Subcutaneous adipose tissue (tissue), 4 donors: ENCODE results near the gene TREX2. TPM values are rescaled to one million over a fixed set of nuclear protein-coding genes. Genes with fewer than 3 reads are reported as not detected.

Source experiments
- total RNA-seq, 4 donors: library from RNA; depleted of rRNA; stranded (reverse); fragments of >200 nt; gene quantifications; one replicate each; pipeline ENCODE4 v1.1.0, GENCODE V29; 2016
- TF ChIP-seq, protein P1 (sequence below): fragments of 450-650 bp; IDR thresholded peaks from one replicate; pipeline ENCODE4 v1.5.1; 2016; ENCODE audit warnings: low read depth, mild to moderate bottlenecking, control low read depth, antibody characterized with exemption, moderate library complexity

TREX2 gene
- total RNA-seq, 4 donors from 2014 or later = 1.1 to 2.8 (median 2.4) TPM; not detected in 1

DNA sequence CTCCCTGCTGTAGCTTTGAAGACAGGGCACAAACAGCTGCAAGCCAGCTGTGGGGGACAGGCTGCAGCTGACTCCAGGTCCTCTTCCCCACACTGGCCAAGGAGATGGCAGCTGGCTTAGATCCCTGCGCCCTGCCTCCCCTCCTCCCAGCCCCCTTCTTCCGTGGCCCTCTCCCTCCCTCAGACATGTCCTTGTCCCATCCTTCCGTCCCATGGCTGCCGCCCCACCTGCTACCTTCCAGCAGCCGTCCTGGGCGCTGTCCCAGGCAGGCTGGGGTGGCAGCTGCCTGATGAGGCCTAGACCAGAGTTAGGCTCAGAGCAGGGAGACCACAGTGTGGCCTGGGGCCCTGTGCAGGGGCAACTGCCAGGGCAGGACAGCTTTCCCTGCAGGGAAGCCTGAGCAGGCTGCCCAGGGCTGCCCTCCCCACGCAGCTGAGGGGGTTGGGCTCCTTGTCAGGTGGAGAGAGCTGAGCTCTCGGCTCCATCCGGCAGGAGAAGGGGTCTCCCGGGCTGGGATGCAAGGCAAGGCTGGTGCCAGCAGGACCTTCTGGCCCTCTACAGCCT lies 45.6 kb upstream of the TREX2 start:
- TF ChIP-seq, protein P1, sequence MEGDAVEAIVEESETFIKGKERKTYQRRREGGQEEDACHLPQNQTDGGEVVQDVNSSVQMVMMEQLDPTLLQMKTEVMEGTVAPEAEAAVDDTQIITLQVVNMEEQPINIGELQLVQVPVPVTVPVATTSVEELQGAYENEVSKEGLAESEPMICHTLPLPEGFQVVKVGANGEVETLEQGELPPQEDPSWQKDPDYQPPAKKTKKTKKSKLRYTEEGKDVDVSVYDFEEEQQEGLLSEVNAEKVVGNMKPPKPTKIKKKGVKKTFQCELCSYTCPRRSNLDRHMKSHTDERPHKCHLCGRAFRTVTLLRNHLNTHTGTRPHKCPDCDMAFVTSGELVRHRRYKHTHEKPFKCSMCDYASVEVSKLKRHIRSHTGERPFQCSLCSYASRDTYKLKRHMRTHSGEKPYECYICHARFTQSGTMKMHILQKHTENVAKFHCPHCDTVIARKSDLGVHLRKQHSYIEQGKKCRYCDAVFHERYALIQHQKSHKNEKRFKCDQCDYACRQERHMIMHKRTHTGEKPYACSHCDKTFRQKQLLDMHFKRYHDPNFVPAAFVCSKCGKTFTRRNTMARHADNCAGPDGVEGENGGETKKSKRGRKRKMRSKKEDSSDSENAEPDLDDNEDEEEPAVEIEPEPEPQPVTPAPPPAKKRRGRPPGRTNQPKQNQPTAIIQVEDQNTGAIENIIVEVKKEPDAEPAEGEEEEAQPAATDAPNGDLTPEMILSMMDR = no peak

DNA sequence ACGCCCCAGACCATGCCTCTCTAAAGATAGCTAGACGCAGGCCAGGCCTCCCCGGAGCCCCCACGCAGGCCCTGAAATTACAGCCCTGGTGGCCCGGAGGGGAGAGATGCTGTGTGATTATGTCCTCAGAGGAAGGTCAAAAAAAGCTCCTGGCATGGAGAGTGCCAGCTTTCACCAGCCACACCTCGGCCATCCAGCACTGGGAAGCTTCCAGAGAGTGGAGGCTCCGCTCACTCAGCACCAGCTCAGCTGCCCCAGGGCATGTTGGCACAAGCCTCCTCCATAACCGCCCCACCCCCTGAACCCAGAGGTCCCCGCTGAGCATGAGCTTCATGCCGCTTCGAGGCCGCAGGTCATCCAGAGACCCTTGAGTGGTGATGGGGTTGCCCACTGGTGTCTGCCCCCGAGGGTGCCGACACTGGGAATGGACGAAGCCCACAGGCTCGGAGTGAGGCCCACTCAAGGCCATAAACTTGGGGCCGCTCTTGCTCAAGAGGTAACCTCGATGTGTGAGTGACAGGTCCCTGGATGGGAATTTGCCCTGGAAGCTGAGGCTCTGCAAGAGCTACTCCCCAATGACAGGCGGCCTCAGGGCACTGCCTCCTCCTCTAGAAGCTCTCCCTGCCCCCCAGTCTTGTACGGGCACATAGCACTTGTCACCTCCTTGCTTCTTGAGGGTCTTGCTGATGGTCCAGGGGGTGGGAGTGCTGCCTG lies 44.5 kb upstream of the TREX2 start:
- TF ChIP-seq, protein P1 = no peak

DNA sequence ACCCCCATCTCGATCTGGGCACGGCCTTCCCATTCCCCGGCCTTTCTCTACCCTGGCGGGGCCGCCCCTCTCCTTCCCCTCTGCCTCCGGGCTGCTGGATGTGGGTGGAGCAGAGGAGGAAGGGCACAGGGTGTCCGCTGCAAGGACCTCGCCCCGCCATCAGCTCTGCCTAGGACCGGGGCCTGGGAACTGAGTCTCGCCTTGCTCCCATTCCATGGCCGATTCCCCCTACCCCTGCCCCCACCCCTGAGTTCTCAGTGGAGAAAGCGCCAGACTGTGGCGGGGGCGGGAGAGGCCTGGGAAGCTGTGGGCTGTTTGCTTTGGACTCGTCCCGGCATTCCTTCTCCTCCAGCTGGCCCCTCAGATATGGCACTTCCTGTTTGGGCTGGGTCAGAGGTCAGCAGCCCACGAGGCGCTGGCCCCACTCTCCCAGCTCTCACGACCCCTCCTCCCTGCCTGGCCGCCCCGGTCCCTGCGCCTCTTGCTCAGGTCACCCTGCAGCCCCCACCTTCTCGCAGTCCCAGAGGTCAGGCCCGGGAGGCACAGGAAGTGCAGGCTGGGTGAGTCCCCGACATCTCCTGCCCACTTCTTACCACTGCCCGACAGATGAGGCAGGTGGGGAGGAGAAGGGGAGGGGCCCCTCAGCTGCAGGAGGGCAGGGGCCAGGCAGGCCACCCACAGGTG lies 42.5 kb upstream of the TREX2 start:
- TF ChIP-seq, protein P1 = no peak

DNA sequence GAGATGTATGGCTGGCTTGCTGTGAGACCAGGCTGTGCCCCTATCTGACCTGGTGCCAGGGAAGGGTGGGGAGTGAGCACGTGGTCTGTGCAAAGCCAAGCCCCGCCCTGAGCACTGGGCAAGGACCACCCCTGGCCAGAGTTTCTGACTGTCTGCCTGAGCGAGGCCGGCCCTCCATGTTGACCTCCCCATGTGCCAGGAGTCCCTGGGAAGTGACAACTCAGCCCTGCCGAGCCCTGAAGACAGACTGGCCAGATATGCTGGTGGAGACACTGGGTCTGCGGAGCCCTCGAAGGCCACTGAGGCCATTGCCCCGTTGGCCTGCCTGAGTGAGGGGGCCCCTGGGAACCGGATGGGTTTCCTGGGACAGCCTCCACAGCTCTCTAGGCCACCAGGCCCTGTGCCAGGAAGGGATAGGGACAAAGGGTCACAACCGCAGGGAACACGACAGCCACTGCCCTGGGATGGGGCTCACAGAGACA lies 41.8 kb upstream of the TREX2 start:
- TF ChIP-seq, protein P1 = no peak

DNA sequence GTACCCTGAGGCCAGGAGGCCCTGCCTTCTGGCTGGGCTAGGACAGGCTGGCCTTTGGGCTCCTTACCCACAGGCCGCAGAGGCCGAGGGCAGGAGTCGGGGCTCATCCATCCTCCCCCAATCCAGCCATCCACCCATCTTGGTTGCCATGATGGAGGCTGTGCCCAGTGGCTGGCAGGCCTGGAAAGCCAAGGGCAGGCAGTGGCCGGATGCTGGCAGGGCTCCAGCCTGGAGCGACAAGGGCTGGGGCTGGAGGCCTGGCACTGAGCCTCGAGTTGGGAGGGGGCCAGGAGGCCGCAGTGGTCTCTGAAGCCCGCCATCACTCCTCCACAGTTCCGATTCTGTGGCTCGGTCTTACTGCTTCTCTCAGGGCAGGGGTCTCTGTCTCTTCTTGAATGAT lies 40.3 kb upstream of the TREX2 start:
- TF ChIP-seq, protein P1 = no peak

DNA sequence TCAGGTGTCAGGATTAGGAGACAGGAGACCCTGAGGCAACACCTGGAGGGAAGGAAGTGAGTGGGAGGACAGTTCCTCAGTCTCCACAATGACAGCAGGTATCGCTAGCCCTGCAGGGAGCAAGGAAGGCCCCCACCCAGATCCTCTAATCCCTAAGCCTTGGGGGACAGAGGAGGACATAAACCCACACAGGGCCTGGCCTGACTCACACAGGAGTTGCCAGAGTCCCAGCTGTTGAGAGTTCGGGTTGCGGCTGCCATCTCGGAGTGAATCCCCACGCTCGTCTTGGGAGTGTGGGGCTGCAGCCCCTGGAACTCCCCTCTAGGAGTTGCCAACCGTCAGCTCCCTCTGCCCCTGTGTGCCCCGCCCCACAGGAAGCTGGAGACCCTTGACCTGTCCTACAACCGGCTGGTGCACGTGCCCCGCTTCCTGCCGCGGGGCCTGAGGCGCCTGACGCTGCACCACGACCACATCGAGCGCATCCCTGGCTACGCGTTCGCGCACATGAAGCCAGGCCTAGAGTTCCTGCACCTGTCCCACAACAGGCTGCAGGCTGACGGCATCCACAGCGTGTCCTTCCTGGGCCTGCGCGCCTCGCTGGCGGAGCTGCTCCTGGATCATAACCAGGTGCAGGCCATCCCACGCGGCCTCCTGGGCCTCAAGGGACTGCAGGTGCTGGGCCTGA lies 39.7 kb upstream of the TREX2 start:
- TF ChIP-seq, protein P1 = no peak
